GM19438 (cell line): ENCODE measurements around the gene SCARF2.
"Not testable (repeated sequence)": the region's sequence is repeated elsewhere in the genome, so short reads cannot be mapped to it uniquely, and the experiment has no call there.

ENCODE experiments used
- ATAC-seq: cut with Tn5 transposase; IDR thresholded peaks from one replicate; pipeline ENCODE4 v1.9.1; 2021; ENCODE audit warnings: low read depth; ENCODE audit not compliant: unreplicated experiment

SCARF2 gene

GRCh38 chr22:20376281-20376680 is 61.3 kb downstream of the SCARF2 start:
- ATAC-seq, result not testable (repeated sequence)
